GM18907 (cell line): ENCODE results near the gene CDRT15L2.
"Not testable (repeated sequence)": the region's sequence is repeated elsewhere in the genome, so short reads cannot be mapped to it uniquely, and the experiment has no call there.

ENCODE experiments used
- ATAC-seq: cut with Tn5 transposase; IDR thresholded peaks from one replicate; pipeline ENCODE4 v1.9.1; 2021; ENCODE audit warnings: mild to moderate bottlenecking, moderate library complexity; ENCODE audit not compliant: unreplicated experiment

CDRT15L2 gene

GRCh38 chr17:20579424-20579823, at the start of gene CDRT15L2:
TSS of gene CDRT15L2 (plus strand) at chr17:20579724. CDS start at chr17:20579744, 20 bp downstream.
- ATAC-seq: not testable (repeated sequence)

GRCh38 chr17:20530104-20530503, 49.4 kb upstream of the CDRT15L2 start:
- ATAC-seq: not testable (repeated sequence)

- ATAC-seq: not testable (repeated sequence)
Measured at GRCh38 chr17:20532544-20533090, 46.9 kb upstream of the CDRT15L2 start.

- not testable (repeated sequence) for ATAC-seq
Measured at GRCh38 chr17:20533206-20533605, 46.3 kb upstream of the CDRT15L2 start.

GRCh38 chr17:20534711-20535550, 44.6 kb upstream of the CDRT15L2 start:
- not testable (repeated sequence) for ATAC-seq

GRCh38 chr17:20540414-20540813, 39.1 kb upstream of the CDRT15L2 start:
- peak; percentile 98 for ATAC-seq

- not testable (repeated sequence) for ATAC-seq
Measured at GRCh38 chr17:20540865-20541264, 38.7 kb upstream of the CDRT15L2 start.

- ATAC-seq: not testable (repeated sequence)
Measured at GRCh38 chr17:20541853-20542546, 37.5 kb upstream of the CDRT15L2 start.

GRCh38 chr17:20547923-20548322, 31.6 kb upstream of the CDRT15L2 start:
- ATAC-seq: not testable (repeated sequence)

- not testable (repeated sequence) for ATAC-seq
Measured at GRCh38 chr17:20552920-20553319, 26.6 kb upstream of the CDRT15L2 start.

GRCh38 chr17:20554728-20555127, 24.8 kb upstream of the CDRT15L2 start:
- not testable (repeated sequence) for ATAC-seq

GRCh38 chr17:20555135-20556010, 24.2 kb upstream of the CDRT15L2 start:
- ATAC-seq: not testable (repeated sequence)

GRCh38 chr17:20558096-20558495, 21.4 kb upstream of the CDRT15L2 start:
- ATAC-seq: not testable (repeated sequence)

- ATAC-seq: not testable (repeated sequence)
Measured at GRCh38 chr17:20559018-20559417, 20.5 kb upstream of the CDRT15L2 start.

GRCh38 chr17:20562587-20562986, 16.9 kb upstream of the CDRT15L2 start:
- ATAC-seq: no peak

- ATAC-seq: not testable (repeated sequence)
Measured at GRCh38 chr17:20565245-20565644, 14.3 kb upstream of the CDRT15L2 start.

- ATAC-seq: no peak
Measured at GRCh38 chr17:20565711-20566110, 13.8 kb upstream of the CDRT15L2 start.

GRCh38 chr17:20566736-20567135, 12.8 kb upstream of the CDRT15L2 start:
- not testable (repeated sequence) for ATAC-seq

- not testable (repeated sequence) for ATAC-seq
Measured at GRCh38 chr17:20567421-20567820, 12.1 kb upstream of the CDRT15L2 start.

- not testable (repeated sequence) for ATAC-seq
Measured at GRCh38 chr17:20568604-20569003, 10.9 kb upstream of the CDRT15L2 start.
